H1 (cell line): ENCODE measurements around the gene PM20D1. TPM values are rescaled to one million over a fixed set of nuclear protein-coding genes. Genes with fewer than 3 reads are reported as not detected.

Source experiments
- polyA plus RNA-seq, 7 experiments: library from polyadenylated mRNA; depleted of rRNA in 3 of 7; stranded (reverse) in 5 of 7; unstranded in 2 of 7; fragments of >200 nt in 5 of 7; fragments of 200-250 nt in 2 of 7; gene quantifications; 1 replicate in 5 of 7; 2 replicates in 1 of 7; 4 replicates in 1 of 7; pipeline versions ENCODE4 v1.2.1 to v1.2.3, GENCODE V29; 2011 to 2013; ENCODE audit warnings: missing spikeins in 2 of 7, mixed read lengths in 2 of 7
- total RNA-seq: library from RNA; stranded (reverse); fragmentation: NEBNext Ultra II Directional; extraction: Animal tissue kit (Norgen Biotek cat#: 25700); gene quantifications from 2 replicates; pipeline ENCODE4 v1.2.1, GENCODE V29; 2021
- TF ChIP-seq, protein P1 (sequence below): fragments of 300-600 bp; sonication (generic); IDR thresholded peaks from 2 replicates; pipeline ENCODE4 v1.7.1; 2012; ENCODE audit warnings: low read length, moderate library complexity, mild to moderate bottlenecking, inconsistent platforms; ENCODE audit not compliant: insufficient replicate concordance

The PM20D1 gene
- total and polyA plus RNA-seq, 2 of the 8 experiments (the other 6 are each of a cell fraction or from before 2014, with no cell fraction given) = 0.05 TPM; not detected in 1

GRCh38 chr1:205878026-205878425 lies 28.1 kb upstream of the PM20D1 start (continued):
- TF ChIP-seq, protein P1, sequence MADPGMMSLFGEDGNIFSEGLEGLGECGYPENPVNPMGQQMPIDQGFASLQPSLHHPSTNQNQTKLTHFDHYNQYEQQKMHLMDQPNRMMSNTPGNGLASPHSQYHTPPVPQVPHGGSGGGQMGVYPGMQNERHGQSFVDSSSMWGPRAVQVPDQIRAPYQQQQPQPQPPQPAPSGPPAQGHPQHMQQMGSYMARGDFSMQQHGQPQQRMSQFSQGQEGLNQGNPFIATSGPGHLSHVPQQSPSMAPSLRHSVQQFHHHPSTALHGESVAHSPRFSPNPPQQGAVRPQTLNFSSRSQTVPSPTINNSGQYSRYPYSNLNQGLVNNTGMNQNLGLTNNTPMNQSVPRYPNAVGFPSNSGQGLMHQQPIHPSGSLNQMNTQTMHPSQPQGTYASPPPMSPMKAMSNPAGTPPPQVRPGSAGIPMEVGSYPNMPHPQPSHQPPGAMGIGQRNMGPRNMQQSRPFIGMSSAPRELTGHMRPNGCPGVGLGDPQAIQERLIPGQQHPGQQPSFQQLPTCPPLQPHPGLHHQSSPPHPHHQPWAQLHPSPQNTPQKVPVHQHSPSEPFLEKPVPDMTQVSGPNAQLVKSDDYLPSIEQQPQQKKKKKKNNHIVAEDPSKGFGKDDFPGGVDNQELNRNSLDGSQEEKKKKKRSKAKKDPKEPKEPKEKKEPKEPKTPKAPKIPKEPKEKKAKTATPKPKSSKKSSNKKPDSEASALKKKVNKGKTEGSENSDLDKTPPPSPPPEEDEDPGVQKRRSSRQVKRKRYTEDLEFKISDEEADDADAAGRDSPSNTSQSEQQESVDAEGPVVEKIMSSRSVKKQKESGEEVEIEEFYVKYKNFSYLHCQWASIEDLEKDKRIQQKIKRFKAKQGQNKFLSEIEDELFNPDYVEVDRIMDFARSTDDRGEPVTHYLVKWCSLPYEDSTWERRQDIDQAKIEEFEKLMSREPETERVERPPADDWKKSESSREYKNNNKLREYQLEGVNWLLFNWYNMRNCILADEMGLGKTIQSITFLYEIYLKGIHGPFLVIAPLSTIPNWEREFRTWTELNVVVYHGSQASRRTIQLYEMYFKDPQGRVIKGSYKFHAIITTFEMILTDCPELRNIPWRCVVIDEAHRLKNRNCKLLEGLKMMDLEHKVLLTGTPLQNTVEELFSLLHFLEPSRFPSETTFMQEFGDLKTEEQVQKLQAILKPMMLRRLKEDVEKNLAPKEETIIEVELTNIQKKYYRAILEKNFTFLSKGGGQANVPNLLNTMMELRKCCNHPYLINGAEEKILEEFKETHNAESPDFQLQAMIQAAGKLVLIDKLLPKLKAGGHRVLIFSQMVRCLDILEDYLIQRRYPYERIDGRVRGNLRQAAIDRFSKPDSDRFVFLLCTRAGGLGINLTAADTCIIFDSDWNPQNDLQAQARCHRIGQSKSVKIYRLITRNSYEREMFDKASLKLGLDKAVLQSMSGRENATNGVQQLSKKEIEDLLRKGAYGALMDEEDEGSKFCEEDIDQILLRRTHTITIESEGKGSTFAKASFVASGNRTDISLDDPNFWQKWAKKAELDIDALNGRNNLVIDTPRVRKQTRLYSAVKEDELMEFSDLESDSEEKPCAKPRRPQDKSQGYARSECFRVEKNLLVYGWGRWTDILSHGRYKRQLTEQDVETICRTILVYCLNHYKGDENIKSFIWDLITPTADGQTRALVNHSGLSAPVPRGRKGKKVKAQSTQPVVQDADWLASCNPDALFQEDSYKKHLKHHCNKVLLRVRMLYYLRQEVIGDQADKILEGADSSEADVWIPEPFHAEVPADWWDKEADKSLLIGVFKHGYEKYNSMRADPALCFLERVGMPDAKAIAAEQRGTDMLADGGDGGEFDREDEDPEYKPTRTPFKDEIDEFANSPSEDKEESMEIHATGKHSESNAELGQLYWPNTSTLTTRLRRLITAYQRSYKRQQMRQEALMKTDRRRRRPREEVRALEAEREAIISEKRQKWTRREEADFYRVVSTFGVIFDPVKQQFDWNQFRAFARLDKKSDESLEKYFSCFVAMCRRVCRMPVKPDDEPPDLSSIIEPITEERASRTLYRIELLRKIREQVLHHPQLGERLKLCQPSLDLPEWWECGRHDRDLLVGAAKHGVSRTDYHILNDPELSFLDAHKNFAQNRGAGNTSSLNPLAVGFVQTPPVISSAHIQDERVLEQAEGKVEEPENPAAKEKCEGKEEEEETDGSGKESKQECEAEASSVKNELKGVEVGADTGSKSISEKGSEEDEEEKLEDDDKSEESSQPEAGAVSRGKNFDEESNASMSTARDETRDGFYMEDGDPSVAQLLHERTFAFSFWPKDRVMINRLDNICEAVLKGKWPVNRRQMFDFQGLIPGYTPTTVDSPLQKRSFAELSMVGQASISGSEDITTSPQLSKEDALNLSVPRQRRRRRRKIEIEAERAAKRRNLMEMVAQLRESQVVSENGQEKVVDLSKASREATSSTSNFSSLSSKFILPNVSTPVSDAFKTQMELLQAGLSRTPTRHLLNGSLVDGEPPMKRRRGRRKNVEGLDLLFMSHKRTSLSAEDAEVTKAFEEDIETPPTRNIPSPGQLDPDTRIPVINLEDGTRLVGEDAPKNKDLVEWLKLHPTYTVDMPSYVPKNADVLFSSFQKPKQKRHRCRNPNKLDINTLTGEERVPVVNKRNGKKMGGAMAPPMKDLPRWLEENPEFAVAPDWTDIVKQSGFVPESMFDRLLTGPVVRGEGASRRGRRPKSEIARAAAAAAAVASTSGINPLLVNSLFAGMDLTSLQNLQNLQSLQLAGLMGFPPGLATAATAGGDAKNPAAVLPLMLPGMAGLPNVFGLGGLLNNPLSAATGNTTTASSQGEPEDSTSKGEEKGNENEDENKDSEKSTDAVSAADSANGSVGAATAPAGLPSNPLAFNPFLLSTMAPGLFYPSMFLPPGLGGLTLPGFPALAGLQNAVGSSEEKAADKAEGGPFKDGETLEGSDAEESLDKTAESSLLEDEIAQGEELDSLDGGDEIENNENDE = no peak
